AG08395 (cell line): ENCODE data around the gene PBRM1.
"Not testable (repeated sequence)": the region's sequence is repeated elsewhere in the genome, so short reads cannot be mapped to it uniquely, and the experiment has no call there.

ENCODE experiments used
- DNase-seq: peaks from one replicate; pipeline ENCODE4 v3.0.0; 2012; ENCODE audit warnings: mixed read lengths, low spot score

PBRM1 gene

DNA sequence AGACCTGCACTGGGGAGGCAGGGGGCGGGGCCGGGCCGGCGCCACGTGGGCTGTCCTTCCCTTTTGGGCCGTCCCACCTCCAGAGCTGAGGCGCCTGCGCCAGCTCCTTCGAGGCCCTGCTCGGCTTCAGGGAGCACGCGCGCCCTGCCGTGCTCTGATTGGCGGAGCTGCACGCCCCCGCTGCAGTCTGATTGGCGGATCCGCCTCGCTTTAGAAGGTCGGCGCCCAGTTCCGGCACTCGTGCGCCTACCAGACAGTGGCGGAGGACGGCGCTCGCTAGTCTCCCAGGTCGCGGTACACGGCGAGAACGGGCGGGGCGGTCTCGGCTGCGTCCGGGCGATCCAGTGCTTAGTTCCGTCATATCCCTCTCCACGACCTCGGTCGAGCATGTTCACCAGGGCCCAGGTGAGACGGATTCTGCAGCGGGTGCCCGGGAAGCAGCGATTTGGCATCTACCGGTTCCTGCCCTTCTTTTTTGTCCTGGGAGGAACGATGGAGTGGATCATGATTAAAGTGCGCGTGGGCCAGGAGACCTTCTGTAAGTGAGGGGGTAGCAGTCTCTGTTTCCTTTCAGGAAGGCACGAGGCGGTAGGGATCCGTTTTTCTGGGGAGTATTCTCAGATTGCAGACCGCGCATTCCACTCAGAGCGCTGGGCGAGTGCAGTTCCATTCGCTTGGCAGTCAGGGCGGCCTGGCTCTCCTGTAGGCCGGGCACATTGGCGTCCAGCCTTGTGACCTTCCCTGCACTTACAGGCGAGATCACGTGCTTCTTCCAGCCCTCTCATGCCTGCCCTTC lies 149.1 kb downstream of the PBRM1 start, which contains the start of gene UQCC5:
Gene UQCC5 (plus strand): TSS at position 237 of the 796 bp plus-strand sequence. CDS start 151 bp downstream, at position 388.
- peak; percentile 100 for DNase-seq

DNA sequence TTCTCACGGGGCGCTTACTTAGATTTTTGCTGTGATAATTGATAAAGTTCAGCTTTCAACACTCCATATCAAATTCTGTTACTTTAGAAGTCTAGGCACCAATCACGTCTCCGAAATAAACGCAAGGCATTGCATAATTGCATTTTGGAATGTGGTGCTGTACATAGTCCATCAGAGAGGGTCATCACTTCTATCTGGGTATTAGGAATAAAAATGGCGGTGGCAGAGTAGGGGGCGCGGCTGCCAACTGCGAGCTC lies 149.7 kb downstream of the PBRM1 start:
- no peak for DNase-seq

DNA sequence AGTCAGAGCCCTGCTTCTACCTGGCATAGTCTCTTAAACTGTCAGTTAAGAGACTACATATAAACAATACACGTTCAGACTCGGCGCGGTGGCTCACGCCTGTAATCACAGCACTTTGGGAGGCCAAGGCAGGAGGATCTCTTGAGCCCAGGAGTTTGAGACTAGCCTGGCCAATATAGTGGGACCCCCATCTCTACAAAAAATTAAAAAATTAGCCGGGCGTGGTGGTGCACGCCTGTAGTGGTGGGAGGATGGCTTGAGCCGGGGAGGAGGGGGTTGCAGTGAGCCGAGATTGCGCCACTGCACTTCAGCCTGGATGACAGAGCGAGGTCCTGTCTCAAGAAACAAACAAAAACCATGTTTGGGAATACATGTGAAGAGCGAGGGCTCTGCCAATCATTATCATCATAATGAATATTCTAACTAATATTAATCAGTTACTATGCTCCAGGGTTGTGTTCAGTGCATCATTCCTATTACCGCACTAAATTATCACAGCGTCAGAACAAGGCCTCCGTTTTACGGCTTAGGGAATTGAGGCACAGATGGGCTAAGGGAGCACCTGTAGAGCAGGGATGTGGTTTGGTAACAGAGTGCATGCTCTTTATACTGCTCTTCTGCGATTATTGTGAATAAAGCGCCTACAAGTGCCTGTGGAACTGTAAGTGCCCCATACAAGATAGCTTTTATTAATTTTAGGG lies 150.2 kb downstream of the PBRM1 start:
- no peak for DNase-seq

DNA sequence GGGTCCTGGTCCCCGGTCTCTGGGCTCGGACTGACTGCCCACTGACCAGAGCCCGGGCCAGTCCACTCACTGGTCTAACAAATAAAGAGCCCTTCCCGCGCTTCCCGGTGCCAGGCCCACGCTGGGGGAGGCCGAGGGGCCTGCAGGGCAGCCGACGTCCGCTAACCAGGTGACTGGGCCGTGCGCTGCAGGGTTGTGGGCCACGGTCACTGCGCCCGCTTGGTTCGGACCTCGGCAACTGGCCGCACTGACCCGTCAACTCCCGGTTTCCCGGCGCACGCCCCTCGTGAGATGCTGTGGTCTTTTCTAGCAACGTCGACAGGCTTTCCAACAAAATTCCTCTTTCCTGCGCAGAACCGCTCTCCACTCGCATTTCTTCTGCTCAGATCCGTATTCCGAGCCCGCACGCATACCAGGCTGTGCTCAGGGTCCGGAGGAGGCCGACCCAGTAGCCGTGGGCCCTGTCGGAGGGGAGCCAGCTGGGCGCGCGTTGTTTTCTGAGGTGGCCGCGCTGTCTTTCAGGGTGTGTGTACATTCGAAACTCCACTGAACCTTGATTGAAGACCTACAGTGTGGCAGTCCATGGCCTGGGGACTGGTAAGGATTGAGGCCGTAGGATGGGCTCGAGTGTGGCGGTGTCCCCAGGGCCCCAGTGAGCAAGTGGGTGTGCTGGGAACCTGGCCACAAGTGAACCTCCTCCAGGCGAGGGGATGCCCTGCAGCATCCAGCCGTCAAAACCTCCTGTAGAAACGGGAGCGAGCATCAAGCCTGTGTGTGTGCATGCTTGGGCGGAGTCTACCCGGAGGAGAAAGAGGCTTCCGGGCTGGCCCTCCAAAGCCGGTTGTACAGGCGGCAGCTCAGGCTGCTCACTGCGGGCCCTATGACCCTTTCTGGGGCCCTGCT lies 151.2 kb downstream of the PBRM1 start:
- peak; percentile 61 for DNase-seq

DNA sequence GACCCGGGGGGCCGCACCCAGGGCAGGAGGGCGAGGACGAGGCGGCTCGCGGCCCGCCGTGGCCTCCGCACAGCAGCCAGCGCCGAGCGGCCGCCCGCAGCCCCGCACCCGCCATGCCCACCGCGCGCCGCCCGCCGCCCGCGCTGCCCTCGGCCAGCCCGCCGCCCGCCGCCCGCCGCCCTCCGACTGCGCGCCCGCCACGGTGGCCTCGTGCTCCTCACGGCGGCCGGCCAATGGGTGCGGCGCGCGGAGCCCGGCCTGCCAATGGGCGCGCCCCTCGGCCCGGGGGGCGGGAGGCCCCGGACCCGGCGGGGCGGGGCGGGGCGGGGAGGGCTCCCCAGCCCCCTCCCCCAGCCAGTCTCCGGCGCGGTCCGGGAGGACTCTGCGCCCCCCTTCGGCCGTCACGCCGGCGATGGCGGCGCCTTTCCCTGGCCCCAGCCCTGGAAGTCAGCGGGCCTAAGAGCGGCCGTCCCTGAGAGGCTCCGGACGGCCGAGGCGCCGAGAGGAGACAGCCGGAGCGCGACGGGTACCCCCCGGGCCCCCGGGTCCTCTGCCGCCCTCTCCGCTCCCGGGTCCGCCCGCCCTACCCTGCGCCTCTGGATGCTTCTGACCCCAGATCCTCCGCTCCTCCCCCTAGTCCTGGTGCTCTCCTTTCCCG lies 152.0 kb downstream of the PBRM1 start, which contains the start of gene NT5DC2:
Gene NT5DC2 (minus strand): TSS at position 235 of the 658 bp plus-strand sequence. CDS start 120 bp downstream, at position 115.
- DNase-seq, result peak; percentile 93

DNA sequence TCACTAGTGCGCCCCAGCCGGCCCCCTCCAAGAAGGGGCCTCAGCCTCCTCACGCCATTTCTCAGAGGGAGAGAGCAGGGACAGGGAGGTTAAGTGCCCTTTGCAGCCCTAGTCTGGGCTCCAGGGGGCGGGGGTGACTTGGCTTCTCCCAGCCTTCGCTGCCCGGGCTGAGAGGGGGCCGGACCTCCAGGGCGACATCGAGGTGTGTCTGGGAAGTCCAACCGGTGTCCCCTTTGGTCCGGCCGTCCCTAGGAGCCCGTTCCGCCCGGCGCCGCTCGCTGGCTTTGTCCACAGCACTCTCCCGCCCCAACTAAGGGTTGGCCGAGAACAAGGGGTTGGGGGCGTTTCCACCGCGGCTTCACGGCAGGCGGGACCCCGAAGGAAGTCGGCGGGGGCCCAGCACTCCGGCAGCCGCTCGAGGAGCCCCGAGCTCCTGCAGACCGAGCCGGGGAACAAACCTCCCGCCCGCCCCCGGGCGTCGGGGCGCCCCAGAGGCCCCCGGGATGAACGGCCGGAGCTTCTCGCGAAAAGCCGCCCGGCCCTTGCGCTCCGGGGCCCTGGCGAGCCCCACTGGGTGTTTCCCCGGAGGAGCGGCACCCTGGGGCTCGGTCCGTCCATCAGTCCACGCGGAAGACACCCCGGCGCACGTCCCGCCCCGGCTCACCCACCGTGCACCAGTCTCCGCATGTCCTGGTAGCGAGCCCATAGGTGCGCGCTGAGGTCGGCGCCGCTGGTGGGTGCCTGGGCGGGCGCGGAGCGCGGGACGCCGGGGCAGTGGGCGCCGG lies 152.7 kb downstream of the PBRM1 start:
- peak; percentile 44 for DNase-seq

DNA sequence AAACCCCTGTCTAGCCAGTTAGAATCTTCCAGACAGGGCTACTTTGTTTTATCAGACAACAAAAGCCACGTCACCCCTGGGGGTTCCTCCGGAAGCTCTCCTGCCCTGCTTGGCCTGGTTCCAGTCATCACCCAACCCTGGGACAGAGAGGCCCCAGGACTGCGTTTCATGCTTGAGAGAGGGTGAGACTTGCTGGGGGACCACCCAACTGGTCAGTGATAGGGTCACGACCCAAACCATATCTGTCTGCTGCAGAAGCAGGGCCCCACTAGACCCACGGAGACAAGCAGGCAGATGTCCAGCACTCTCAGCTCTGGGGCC lies 153.2 kb downstream of the PBRM1 start:
- DNase-seq, result no peak

DNA sequence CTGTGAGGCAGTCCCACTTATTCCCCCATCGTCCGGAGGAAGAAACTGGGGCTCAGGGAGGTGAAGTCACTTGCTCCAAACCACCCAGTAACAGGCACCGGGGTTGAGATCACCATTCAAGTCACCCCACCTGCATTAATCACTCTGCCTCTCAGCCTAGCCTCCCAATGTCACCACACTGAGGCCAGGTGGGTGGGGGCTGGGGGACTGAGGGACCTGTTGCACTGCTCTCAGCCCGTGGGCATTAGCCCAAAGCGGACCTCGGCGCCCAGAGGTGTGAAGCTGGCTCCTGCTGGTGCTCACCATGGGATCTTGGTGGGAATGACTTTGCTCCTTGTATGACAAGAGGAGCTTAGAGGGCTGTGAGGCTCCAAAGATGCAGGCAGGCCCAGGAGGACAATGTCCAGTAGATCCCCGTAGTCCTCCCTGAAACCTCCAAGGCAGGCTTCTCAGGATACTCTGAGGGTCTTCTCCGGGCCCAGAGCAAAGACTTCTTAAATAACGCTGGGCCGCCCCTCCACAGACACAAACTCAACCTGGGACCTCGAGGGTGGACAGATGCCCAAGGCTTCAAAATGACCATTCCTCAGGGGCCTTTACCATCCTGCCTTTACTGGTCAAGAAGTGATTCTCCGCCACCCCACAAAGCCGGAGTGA lies 153.7 kb downstream of the PBRM1 start:
- no peak for DNase-seq

DNA sequence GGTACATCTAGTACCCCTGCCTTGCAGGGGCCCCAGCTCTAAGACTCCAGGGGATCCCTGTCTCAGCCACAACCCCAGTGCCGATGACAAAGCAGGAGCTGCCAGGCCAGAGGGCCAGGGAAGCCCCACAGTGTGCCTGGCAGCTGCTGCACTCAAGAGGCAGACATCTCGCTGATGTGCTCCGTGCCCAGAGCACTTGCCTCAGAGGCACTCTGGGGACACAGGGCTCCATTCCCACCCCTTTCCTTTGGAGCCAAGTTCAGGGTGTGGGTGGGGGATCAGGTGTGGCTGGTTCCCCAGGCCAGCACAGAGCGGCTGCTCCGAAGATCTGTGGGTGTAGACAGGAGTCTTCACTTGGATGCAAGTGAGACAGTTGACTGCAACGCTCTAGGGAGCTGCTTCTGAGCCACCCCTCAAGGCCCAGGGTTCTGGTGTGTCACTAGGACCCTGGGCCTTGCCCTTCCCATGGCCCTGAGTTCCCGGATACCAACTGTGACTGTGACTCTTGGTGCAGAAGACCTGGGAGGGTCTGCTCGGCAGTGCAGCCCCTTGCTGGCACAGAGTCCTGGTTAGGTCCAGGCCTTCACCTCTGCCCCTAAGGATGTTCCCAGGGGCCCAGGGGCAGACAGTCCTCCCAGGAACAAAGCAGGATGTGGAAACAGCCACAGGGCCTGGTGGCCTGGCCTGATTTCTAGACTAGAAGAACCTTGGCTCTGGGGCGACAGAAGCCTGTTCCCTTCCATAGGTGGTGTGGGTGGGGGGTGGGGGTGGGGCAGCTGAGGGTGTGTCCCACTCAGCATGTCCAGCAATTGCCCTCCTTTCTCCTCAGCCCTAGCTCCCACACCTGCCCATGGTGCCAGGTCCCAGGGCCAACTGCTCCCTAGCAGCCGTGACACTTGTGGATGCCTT lies 154.5 kb downstream of the PBRM1 start:
- no peak for DNase-seq

DNA sequence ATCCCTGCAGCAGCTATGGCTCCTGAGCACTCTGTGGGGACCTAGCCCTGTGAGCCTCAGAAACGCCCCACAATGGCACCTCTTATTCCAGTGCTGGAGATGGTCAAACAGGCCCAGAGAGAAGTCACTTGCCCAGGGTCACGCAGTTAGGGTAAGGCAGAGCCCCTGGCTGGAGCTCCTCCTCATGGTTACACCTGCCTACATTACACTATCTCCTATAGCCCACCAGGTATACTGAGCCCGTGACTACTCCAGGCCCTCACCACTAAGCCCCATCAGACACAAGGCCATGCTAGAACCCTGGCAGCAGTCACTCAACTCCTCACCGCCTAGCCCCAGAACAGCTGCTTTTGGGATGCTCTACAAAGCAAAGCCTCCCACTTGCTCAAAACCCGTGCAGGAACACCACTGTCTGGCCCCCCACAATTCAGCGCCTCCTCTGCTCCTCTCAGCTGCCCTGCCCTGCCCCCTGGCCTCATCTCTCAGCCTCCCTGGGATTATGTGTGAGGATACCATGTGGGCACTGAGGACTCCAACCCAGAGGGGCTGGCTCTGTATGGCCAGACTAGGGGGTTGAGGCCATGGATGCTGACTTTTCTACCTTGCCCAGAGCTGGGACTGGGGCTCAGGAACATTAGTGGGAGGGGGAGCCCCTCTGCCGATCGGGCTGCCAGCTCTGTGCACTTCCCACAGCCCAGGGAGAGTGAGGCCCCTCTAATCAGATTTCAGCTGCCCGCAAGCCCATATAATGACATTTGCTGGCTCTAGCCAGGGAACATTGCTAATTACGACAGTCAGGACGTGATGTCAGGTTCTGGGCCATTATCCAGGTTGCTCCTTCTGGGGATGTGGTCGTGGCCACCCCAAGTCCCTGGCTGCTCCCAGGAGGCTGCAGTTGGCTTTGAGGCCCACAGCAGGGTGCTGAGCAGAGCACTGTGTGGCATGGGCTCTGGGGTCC lies 156.1 kb downstream of the PBRM1 start:
- DNase-seq, result no peak

DNA sequence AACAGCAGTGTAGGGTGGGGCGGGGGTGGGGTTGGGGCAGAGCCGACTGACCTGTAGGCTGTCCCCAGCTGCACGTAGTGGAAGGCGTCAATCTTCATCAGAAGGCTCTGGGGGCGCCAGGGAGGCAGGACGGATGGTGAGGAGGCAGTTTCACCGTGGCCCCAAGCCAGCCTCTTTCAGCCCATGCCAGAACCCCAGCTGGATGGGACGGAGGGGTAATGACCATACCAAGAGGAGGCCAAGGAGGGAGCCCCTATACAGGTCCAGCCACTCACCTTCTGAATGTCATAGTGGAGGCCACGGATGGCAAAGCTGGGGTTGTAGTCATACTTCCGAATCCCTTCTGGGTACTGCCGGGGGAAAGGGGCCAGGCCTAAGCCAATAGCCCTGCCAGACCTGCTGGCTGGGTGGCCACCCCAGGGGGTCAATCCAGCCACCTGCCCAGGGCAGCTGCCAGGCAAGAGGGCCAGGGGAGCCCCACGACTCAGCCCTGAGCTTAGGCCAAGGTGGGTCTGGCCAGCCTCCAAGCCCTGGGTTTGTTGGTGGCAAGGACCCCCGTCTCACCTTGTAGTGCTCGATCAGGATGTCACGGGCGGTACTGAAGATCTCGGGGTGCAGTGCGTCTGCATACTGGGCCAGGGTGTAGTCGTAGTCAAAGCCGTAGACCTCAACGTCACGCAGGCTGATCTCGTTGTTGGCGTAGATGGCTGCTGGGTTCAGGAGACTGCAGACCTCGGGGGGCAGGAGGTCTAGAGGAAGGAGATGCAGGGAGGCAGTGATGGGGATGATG lies 156.9 kb downstream of the PBRM1 start:
- no peak for DNase-seq

DNA sequence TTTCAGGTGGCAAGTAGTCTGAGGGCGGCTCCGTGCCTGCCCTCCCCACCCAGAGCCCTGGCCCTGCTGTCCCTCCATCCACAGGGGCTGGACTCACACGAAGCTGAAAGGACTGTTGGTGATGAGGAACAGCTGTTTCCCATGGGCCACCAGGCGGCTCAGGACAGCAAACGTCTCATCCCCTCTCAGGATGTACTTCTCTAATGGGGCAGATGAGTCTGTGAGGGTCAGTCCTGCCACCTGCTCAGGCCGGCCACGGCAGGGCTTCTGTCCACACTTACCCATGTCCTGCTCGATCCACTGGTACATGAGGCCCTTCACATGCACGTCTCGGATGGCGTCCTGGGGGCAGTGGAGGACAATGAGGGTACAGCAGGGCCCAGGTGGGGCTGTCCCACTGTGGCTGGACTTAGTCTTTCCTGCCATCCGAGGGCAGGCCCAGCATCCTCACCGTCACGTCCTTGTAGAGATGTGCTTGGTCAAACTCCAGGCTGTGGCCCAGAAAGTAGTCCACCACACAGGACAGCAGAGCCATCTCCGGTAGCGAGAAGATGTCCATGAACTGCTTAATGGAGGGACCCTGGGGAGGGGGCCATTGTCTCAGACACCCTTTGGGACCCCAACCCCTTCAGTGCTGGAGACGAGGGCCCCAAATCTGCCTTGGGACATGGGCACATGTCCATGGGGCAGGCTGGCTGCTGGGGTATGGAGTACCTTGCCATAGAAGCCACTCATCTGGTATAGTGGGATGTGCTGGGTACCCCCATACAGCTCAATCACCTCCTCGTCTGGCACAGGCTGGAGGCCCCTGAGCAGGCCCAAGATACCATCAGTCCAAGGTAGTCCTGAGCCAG lies 157.8 kb downstream of the PBRM1 start:
- DNase-seq, result no peak

DNA sequence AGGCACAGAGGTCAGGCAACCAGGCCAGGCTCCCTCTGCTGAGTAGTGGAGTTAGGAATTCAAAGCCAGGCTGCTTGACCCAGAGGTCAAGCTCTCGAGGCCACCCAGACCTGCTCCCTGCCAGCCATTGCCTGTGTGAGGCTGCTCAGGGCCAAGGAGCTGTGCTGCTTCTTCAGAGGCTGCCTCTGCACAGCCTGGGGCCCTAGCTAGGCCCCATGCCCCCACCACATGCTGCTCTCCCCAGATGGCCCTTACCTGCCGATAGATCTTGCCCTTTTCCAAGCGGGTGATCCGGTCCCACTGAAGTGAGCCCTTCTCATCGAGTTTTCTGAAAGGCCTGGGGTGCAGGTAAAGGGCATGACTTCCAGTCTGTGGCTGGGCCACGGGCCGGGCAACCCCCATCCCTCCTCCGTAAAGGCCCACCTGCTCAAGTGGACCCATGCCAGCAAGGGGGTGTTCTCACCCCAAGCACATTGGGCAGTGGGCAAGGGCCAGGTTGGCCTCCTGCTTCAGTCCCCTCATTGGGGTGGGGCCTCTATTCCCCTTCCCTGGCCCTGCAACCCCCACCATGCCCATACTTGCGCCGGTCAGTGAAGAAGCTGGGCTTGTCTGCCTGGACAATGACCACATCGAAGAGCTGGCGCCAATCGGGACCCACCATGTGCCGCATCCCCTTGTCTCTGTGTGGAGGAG lies 158.5 kb downstream of the PBRM1 start:
- DNase-seq, result no peak

DNA sequence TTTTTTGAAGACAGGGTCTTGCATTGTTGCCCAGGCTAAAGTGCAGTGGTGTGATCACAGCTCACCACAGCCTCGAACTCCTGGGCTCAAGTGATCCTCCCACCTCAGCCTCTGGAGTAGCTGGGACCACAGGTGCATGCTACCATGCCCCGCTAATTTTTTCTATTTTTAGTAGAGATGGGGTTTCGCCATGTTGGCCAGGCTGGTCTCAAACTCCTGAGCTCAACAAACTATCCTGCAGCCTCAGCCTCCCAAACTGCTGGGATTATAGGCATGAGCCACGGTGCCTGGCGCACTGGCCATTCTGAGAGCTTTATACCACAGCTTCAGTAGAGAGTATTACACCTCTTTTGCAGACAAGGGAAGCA lies 159.1 kb downstream of the PBRM1 start:
- not testable (repeated sequence) for DNase-seq

DNA sequence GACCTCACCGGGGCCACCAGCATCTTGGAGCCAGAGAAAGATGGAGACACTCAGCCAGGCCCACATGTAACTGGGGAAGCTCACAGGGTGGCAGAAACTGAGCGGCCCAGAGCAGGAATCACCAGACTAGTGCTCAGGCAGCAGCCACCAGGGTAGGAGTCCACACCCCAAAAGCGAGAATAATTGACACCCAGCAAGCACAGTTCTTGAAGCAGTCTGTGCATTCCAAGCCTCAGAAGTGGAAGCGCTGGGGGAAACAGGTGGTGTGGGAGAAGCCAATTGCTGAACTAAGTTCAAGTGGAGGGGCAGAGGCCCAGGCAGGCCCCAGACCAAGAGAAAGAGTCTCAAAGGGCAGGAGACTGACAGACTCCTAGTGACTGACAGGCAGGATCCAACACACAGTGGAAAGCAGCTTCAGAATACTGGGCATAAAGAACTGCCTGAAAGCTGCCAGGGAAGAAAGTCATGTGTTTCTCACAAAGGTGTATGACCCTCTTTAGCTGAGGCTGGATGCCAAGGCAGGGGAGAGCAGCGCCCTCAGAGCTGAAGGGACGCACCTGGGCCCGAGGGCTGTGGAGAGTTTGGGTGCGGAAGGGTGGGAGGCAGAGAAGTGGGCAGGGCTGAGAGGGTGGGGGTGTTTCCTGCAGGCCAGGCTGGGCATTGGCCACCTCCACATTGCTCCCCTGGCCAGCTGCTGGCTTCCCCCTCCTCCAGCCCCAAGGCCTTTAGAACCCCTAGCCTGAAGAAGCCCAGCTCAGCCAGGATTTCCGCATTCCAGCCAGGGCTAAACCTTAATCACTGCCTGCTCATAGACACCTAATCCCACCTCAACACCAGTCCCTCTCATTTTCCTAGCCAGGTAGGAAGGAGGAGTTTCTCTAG lies 159.8 kb downstream of the PBRM1 start:
- DNase-seq, result no peak
